H9 (cell line): ENCODE data around the gene THBS3. TPM values are rescaled to one million over a fixed set of nuclear protein-coding genes. Genes with fewer than 3 reads are reported as not detected.

ENCODE experiments used
- DNase-seq: peaks from one replicate; pipeline ENCODE4 v3.0.0-alpha.2; 2017
- H2AFZ ChIP-seq: one replicate; pipeline ENCODE4 v1.6.1; 2013; ENCODE audit warnings: mild to moderate bottlenecking, low read length, control low read depth, moderate library complexity
- H2AK5ac ChIP-seq: 2 replicates; pipeline ENCODE4 v1.6.1; 2013; ENCODE audit warnings: low read length, control low read depth, mixed read lengths; ENCODE audit not compliant: insufficient read length
- H2BK120ac ChIP-seq: one replicate; pipeline ENCODE4 v1.6.1; 2013; ENCODE audit warnings: low read depth, mild to moderate bottlenecking, low read length, control low read depth, inconsistent platforms; ENCODE audit not compliant: poor library complexity, severe bottlenecking
- H2BK12ac ChIP-seq: 2 replicates; pipeline ENCODE4 v1.6.1; 2013; ENCODE audit warnings: low read length, control low read depth, mixed read lengths, low read depth; ENCODE audit not compliant: insufficient read length
- H2BK15ac ChIP-seq: 2 replicates; pipeline ENCODE4 v1.6.1; 2013; ENCODE audit warnings: low read depth, low read length, control low read depth
- H2BK20ac ChIP-seq: one replicate; pipeline ENCODE4 v1.6.1; 2013; ENCODE audit warnings: low read depth, mild to moderate bottlenecking, low read length, control low read depth, inconsistent platforms; ENCODE audit not compliant: poor library complexity, severe bottlenecking
- H2BK5ac ChIP-seq: 2 replicates; pipeline ENCODE4 v1.6.1; 2013; ENCODE audit warnings: low read length, control low read depth, mixed read lengths; ENCODE audit not compliant: insufficient read length
- H3K14ac ChIP-seq: 2 replicates; pipeline ENCODE4 v1.6.1; 2013; ENCODE audit warnings: low read length, control low read depth; ENCODE audit not compliant: insufficient read depth
- H3K18ac ChIP-seq: 2 replicates; pipeline ENCODE4 v1.6.1; 2013; ENCODE audit warnings: low read depth, mild to moderate bottlenecking, mixed read lengths, low read length, control low read depth; ENCODE audit not compliant: insufficient read length
- H3K23ac ChIP-seq: 2 replicates; pipeline ENCODE4 v1.6.1; 2013; ENCODE audit warnings: low read length, control low read depth, mixed read lengths, low read depth; ENCODE audit not compliant: insufficient read length
- H3K23me2 ChIP-seq: 2 replicates; pipeline ENCODE4 v1.6.1; 2013; ENCODE audit warnings: low read depth, mild to moderate bottlenecking, mixed read lengths, low read length, control low read depth; ENCODE audit not compliant: insufficient read length, poor library complexity, severe bottlenecking
- H3K27ac ChIP-seq: 2 replicates; pipeline ENCODE4 v1.5.1; 2013; ENCODE audit warnings: low read length, control low read depth, mixed read lengths, low read depth; ENCODE audit not compliant: insufficient read length
- H3K27me3 ChIP-seq: 2 replicates; pipeline ENCODE4 v1.6.1; 2013; ENCODE audit warnings: low read length, control low read depth, inconsistent platforms; ENCODE audit not compliant: insufficient read depth
- H3K4ac ChIP-seq: 2 replicates; pipeline ENCODE4 v1.6.1; 2013; ENCODE audit warnings: low read depth, mild to moderate bottlenecking, control low read depth, inconsistent platforms, low read length, moderate library complexity
- H3K4me1 ChIP-seq: 2 replicates; pipeline ENCODE4 v1.6.1; 2013; ENCODE audit warnings: low read length, control low read depth, inconsistent platforms; ENCODE audit not compliant: insufficient read depth
- H3K4me2 ChIP-seq: 2 replicates; pipeline ENCODE4 v1.6.1; 2013; ENCODE audit warnings: low read length, control low read depth, mixed read lengths; ENCODE audit not compliant: insufficient read length, insufficient read depth
- H3K56ac ChIP-seq: 2 replicates; pipeline ENCODE4 v1.6.1; 2013; ENCODE audit warnings: low read depth, mild to moderate bottlenecking, mixed read lengths, low read length, control low read depth; ENCODE audit not compliant: insufficient read length
- H3K79me1 ChIP-seq: 2 replicates; pipeline ENCODE4 v1.6.1; 2013; ENCODE audit warnings: low read depth, mild to moderate bottlenecking, moderate library complexity, low read length, control low read depth, inconsistent platforms; ENCODE audit not compliant: insufficient read depth, poor library complexity, severe bottlenecking
- H3K79me2 ChIP-seq: 2 replicates; pipeline ENCODE4 v1.6.1; 2013; ENCODE audit warnings: low read length, control low read depth, inconsistent platforms; ENCODE audit not compliant: insufficient read depth
- H3K9ac ChIP-seq: 2 replicates; pipeline ENCODE4 v1.6.1; 2013; ENCODE audit warnings: low read length, control low read depth, mixed read lengths; ENCODE audit not compliant: insufficient read length; ENCODE audit errors: extremely low read depth
- H3K9me3 ChIP-seq: one replicate; pipeline ENCODE4 v1.6.1; 2013; ENCODE audit warnings: low read depth, low read length, inconsistent platforms; ENCODE audit not compliant: control insufficient read depth
- H3T11ph ChIP-seq: one replicate; pipeline ENCODE4 v1.6.1; 2013; ENCODE audit warnings: mild to moderate bottlenecking, low read length, control low read depth, inconsistent platforms
- H4K20me1 ChIP-seq: one replicate; pipeline ENCODE4 v1.6.1; 2013; ENCODE audit not compliant: control insufficient read depth, insufficient read length, insufficient read depth
- H4K5ac ChIP-seq: 2 replicates; pipeline ENCODE4 v1.6.1; 2013; ENCODE audit warnings: low read depth, mild to moderate bottlenecking, mixed read lengths, low read length, control low read depth; ENCODE audit not compliant: insufficient read length
- H4K8ac ChIP-seq: replicated peaks from 2 replicates; pipeline ENCODE4 v1.6.1; 2013; ENCODE audit warnings: low read length, control low read depth, mixed read lengths, low read depth; ENCODE audit not compliant: insufficient read length
- H4K91ac ChIP-seq: 2 replicates; pipeline ENCODE4 v1.6.1; 2013; ENCODE audit warnings: low read depth, mild to moderate bottlenecking, moderate library complexity, mixed read lengths, low read length, control low read depth; ENCODE audit not compliant: insufficient read length
- H3K27ac Mint-ChIP-seq, 3 experiments: 2 replicates in 2 of 3; 3 replicates in 1 of 3; pipeline ENCODE4 v1.8.0; 2020 to 2021; ENCODE audit warnings: mixed read lengths in 3 of 3, mild to moderate bottlenecking in 1 of 3, moderate library complexity in 1 of 3
- H3K27me3 Mint-ChIP-seq: 2 replicates; pipeline ENCODE4 v1.8.0; 2021; ENCODE audit warnings: low read depth, mild to moderate bottlenecking, moderate library complexity, mixed read lengths
- H3K36me3 Mint-ChIP-seq, 3 experiments: 2 replicates in 2 of 3; 3 replicates in 1 of 3; pipeline ENCODE4 v1.8.0; 2020 to 2021; ENCODE audit warnings: low read depth in 3 of 3, mixed read lengths in 3 of 3; ENCODE audit not compliant: insufficient read depth in 1 of 3
- H3K4me1 Mint-ChIP-seq, 2 experiments: 2 replicates each; pipeline ENCODE4 v1.8.0; 2020; ENCODE audit warnings: mixed read lengths in 2 of 2
- H3K4me3 Mint-ChIP-seq, 2 experiments: 2 replicates in 1 of 2; 3 replicates in 1 of 2; pipeline ENCODE4 v1.8.0; 2020 to 2021; ENCODE audit warnings: mild to moderate bottlenecking in 2 of 2, mixed read lengths in 2 of 2, moderate library complexity in 1 of 2
- H3K9me3 Mint-ChIP-seq, 2 experiments: 2 replicates in 1 of 2; 3 replicates in 1 of 2; pipeline ENCODE4 v1.8.0; 2020; ENCODE audit warnings: mild to moderate bottlenecking in 2 of 2, mixed read lengths in 2 of 2, moderate library complexity in 1 of 2
- CTCF ChIP-seq: fragments of 200-600 bp; sonication (generic); conservative IDR thresholded peaks from 3 replicates; pipeline ENCODE4 v1.8.0; 2021; ENCODE audit warnings: antibody characterized with exemption, mild to moderate bottlenecking
- WGBS: extraction: QIAGEN DNeasy Blood & Tissue Kit; methylation state at CpG from one replicate; pipeline ENCODE4 v1.1.7; 2013; ENCODE audit warnings: missing lambda C conversion rate, low lambda C conversion rate, mixed read lengths; ENCODE audit not compliant: insufficient read length; ENCODE audit errors: extremely low coverage; 5-methylcytosine and 5-hydroxymethylcytosine counted together
- total RNA-seq: library from RNA; stranded (reverse); gene quantifications from 2 replicates; pipeline ENCODE4 v1.2.1, GENCODE V29; 2021

Gene THBS3
- total RNA-seq, 1 experiment from 2014 or later = 5.9 TPM

GRCh38 chr1:155184351-155184811 is 23.3 kb downstream of the THBS3 start:
- H3K4me1 Mint-ChIP-seq = peaks cover 17 to 31% of the 10 kb centered on the region in 2 experiments
- H3K36me3 Mint-ChIP-seq = peaks cover 19 to 41% (median 37%) of the 10 kb centered on the region in 3 experiments; a peak in 6 of 7 replicates
- no peak overlapping the region for H3K23ac ChIP-seq
- no peak overlapping the region for H2AK5ac ChIP-seq
- no peaks in the 10 kb centered on the region for H3K27me3 ChIP-seq
- no peaks in the 10 kb centered on the region for H4K20me1 ChIP-seq
- DNase-seq = no peak
- H3K18ac ChIP-seq = no peak overlapping the region
- no peak overlapping the region for H3K4me2 ChIP-seq
- H3K56ac ChIP-seq = no peak overlapping the region
- no CpG with 5 or more reads among the region's 4 CpGs for WGBS
- TF ChIP-seq CTCF = no peak
- no peak overlapping the region for H2BK15ac ChIP-seq
- no peaks in the 10 kb centered on the region for H3K23me2 ChIP-seq
- H2BK12ac ChIP-seq = no peak overlapping the region
- H3K27ac Mint-ChIP-seq = no peak overlapping the region; a peak in 2 of 7 replicates
- peaks cover 0 to 2% of the 10 kb centered on the region in 2 experiments; a peak in 1 of 5 replicates for H3K9me3 Mint-ChIP-seq
- no peaks in the 10 kb centered on the region for H3K9me3 ChIP-seq
- H3K4me1 ChIP-seq = peaks cover 3% of the 10 kb centered on the region
- H3K27me3 Mint-ChIP-seq = peaks cover 1% of the 10 kb centered on the region; the same call in 1 of the 2 replicates
- H3K79me1 ChIP-seq = no peaks in the 10 kb centered on the region
- no peak overlapping the region for H4K5ac ChIP-seq
- H2BK5ac ChIP-seq = no peak overlapping the region
- H3T11ph ChIP-seq = no peak overlapping the region
- H2AFZ ChIP-seq = no peak overlapping the region
- no peak overlapping the region for H4K8ac ChIP-seq
- no peak overlapping the region for H4K91ac ChIP-seq
- no peak overlapping the region for H3K27ac ChIP-seq
- no peak overlapping the region for H2BK20ac ChIP-seq
- H3K14ac ChIP-seq = no peak overlapping the region
- H3K79me2 ChIP-seq = no peaks in the 10 kb centered on the region
- H3K9ac ChIP-seq = no peak overlapping the region
- H3K4ac ChIP-seq = no peak overlapping the region
- H2BK120ac ChIP-seq = no peak overlapping the region
- H3K4me3 Mint-ChIP-seq = no peak overlapping the region
